Measurements from ENCODE around the gene ZNF526.

Gene ZNF526

GRCh38 chr19:42224940-42225717, 5.0 kb downstream of the ZNF526 start:
- no peak for DNase-seq

GRCh38 chr19:42225718-42226292, 5.7 kb downstream of the ZNF526 start:
- DNase-seq: no peak

GRCh38 chr19:42226886-42227285, 6.8 kb downstream of the ZNF526 start:
- no peak for DNase-seq

GRCh38 chr19:42228641-42229040, 8.5 kb downstream of the ZNF526 start:
- DNase-seq: no peak

- DNase-seq: no peak
These were observed 9.3 kb downstream of the ZNF526 start for GRCh38 chr19:42229301-42229854.

- no peak for DNase-seq
These were observed 9.8 kb downstream of the ZNF526 start for GRCh38 chr19:42229855-42230351.

GRCh38 chr19:42230571-42230970, 10.5 kb downstream of the ZNF526 start:
- DNase-seq: no peak

- DNase-seq: no peak
These were observed 12.3 kb downstream of the ZNF526 start for GRCh38 chr19:42232435-42232834.

GRCh38 chr19:42233106-42233505, 13.0 kb downstream of the ZNF526 start:
- no peak for DNase-seq

- no peak for DNase-seq
These were observed 13.7 kb downstream of the ZNF526 start for GRCh38 chr19:42233678-42234292.

GRCh38 chr19:42234364-42234763, 14.3 kb downstream of the ZNF526 start:
- DNase-seq: no peak

GRCh38 chr19:42235181-42235580, 15.1 kb downstream of the ZNF526 start:
- DNase-seq: no peak

- DNase-seq: no peak
These were observed 19.6 kb downstream of the ZNF526 start for GRCh38 chr19:42239544-42240220.

GRCh38 chr19:42241279-42241678, 21.2 kb downstream of the ZNF526 start:
- no peak for DNase-seq

- peak; percentile 36 for DNase-seq
These were observed 22.0 kb downstream of the ZNF526 start for GRCh38 chr19:42242069-42242511.

- DNase-seq: peak; percentile 96
These were observed 22.6 kb downstream of the ZNF526 start, which contains the start of gene GSK3A for GRCh38 chr19:42242512-42243409. GSK3A (minus strand) TSS chr19:42242602; CDS start chr19:42242465, 137 bp downstream.

GRCh38 chr19:42244347-42245220, 24.5 kb downstream of the ZNF526 start:
- DNase-seq: peak; percentile 92

- no peak for DNase-seq
These were observed 25.1 kb downstream of the ZNF526 start for GRCh38 chr19:42245231-42245630.

GRCh38 chr19:42246143-42246921, 26.2 kb downstream of the ZNF526 start:
- no peak for DNase-seq
